ENCODE data around the gene FBXO40.

DNA sequence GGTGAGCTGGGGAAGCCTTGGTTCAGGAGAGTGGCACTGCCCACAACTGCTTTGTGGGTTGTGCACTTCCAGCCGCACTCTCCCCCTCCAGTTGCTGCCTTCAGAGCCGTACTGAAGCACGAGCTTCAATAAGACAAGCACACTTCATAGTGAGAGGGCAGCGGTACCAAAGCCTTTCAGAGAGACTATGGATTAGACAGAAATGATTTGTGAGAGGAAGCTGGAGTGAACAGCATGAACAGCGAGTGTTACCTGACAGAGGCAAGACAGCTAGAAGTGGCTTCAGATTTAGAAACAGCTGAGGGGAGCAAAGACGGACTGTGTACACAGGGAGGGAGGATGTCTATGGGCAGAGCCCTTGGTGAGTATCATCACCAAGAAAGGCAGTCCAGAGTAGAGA is 36.4 kb downstream of the FBXO40 start:
- TF ChIP-seq, protein P1, sequence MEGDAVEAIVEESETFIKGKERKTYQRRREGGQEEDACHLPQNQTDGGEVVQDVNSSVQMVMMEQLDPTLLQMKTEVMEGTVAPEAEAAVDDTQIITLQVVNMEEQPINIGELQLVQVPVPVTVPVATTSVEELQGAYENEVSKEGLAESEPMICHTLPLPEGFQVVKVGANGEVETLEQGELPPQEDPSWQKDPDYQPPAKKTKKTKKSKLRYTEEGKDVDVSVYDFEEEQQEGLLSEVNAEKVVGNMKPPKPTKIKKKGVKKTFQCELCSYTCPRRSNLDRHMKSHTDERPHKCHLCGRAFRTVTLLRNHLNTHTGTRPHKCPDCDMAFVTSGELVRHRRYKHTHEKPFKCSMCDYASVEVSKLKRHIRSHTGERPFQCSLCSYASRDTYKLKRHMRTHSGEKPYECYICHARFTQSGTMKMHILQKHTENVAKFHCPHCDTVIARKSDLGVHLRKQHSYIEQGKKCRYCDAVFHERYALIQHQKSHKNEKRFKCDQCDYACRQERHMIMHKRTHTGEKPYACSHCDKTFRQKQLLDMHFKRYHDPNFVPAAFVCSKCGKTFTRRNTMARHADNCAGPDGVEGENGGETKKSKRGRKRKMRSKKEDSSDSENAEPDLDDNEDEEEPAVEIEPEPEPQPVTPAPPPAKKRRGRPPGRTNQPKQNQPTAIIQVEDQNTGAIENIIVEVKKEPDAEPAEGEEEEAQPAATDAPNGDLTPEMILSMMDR (IDR thresholded peaks at IDR 0.05; ENCODE audit: low read depth, low read length, poor library complexity, severe bottlenecking), result no peak
- no peak for TF ChIP-seq EZH2phosphoT487 (IDR thresholded peaks at IDR 0.05; ENCODE audit: borderline replicate concordance, low read length)
